ENCODE measurements around the gene HNF1A. TPM values are rescaled to one million over a fixed set of nuclear protein-coding genes. Genes with fewer than 3 reads are reported as not detected.

The HNF1A gene
- total and polyA plus RNA-seq, 9 of the 15 experiments (the other 6 are each of a cell fraction or from before 2014, with no cell fraction given) = not detected

DNA sequence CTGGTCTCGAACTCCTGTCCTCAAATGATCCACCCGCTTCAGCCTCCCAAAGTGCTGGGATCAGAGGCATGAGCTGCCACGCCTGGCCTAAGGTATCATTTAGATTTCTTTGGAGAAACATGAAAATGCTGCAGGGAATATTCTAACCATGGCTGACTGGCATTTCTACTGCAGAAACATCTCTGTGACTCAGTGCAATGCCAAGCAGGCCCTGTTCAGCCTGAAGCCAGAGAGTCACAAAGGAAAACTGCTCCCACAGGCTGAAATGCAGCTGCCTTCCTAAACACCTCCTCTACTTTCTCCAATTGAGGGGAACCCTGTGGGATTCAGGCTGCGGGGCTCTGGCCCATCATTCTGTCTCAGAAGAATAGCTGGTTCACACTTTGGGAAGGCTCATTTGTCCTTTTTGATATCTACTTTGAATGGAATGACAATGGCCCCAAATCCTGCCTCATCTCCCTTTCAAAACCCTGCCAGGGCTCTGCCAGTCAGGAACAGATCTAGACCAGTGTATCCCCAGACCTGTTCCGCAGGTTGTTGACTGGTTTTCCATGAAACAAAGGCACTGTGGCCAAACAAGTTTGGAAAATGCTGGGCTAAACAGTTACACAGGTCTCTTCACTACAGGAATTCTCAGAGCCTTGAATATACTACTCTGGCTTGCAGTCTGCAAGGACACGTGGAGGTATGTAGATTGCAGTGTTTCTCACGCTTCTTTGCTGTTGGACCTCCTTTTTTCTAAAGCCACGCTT, 30.2 kb downstream of the HNF1A start:
- DNase-seq (ENCODE audit: extremely low read depth in 1 of 4, low spot score in 3 of 4) (no peak), ATAC-seq (no peak), FAIRE-seq (no peak)
- 85% methylated on average over 8 of the region's 8 CpGs for WGBS (ENCODE audit: insufficient coverage, low coverage, missing lambda C conversion rate)
- ChIA-PET POLR2A (interaction anchor here (0.7 kb wide), 1 partner anchor 69 kb away, joined by 3 read pairs; no protein-coding TSS in a partner anchor), CTCF (ENCODE audit: low intra/inter-chr PET ratio) (no interaction called here)
- Histone ChIP-seq H4K20me1 (replicated peaks; ENCODE audit: control insufficient read depth, insufficient read depth, low read length) (no peaks in the 10 kb centered on the region), H3K4me2 (ENCODE audit: insufficient read depth, low read length) (no peak overlapping the region), H3K27me3 (ENCODE audit: control insufficient read depth in 2 of 2, insufficient read depth in 2 of 2, low read length in 2 of 2) (no peaks in the 10 kb centered on the region), H3K27ac (ENCODE audit: extremely low read depth, low read depth, low read length) (no peak overlapping the region), H3K4me3 (no peak overlapping the region), H3K4me1 (replicated peaks in 1 of 2; ENCODE audit: control insufficient read depth in 2 of 2, insufficient read depth in 2 of 2, low read length in 2 of 2) (no peaks in the 10 kb centered on the region; a peak in 1 of 5 replicates), H3K9me1 (ENCODE audit: control insufficient read depth, insufficient read depth, low read length) (peaks cover 3% of the 10 kb centered on the region), H3K36me3 (ENCODE audit: control insufficient read depth, insufficient read depth, low read length) (peaks cover 76% of the 10 kb centered on the region; the same call in 2 of the 3 replicates), H3K9ac (ENCODE audit: insufficient read depth in 1 of 2, low read depth in 2 of 2, low read length in 2 of 2) (no peak overlapping the region), H2AFZ (ENCODE audit: low read depth, low read length) (no peak overlapping the region), H3K79me2 (ENCODE audit: control insufficient read depth, insufficient read depth, low read length) (no peaks in the 10 kb centered on the region), H3K9me3 (replicated peaks; ENCODE audit: control insufficient read depth, insufficient read depth, low read depth, low read length) (no peaks in the 10 kb centered on the region)
- in situ Hi-C loops (cut with MboI) (no loop called here), intact Hi-C loops (cut with micrococcal nuclease) (loop anchor here (5.0 to 10.0 kb wide), 2 partner anchors 104 to 206 kb away; partner anchors contain the start of gene P2RX4)
- BruUV-seq (replicated peaks) = no TSS peak
- TF ChIP-seq PTRF (tag; IDR thresholded peaks at IDR 0.05) = no peak
- no peak for TF ChIP-seq MEIS2 (IDR thresholded peaks at IDR 0.05; ENCODE audit: partially characterized antibody)
- no peak for TF ChIP-seq TFAM (CRISPR knock-in tag; conservative IDR thresholded peaks at IDR 0.05)
- TF ChIP-seq ZNF146 (CRISPR knock-in tag; IDR thresholded peaks at IDR 0.05; ENCODE audit: unreplicated experiment) = no peak
- TF ChIP-seq FIP1L1 (IDR thresholded peaks at IDR 0.05; ENCODE audit: low read depth, low read length, poor library complexity, severe bottlenecking) = no peak
- TF ChIP-seq PML (IDR thresholded peaks at IDR 0.05; ENCODE audit: low read length) = no peak
- TF ChIP-seq MCM2 (IDR thresholded peaks at IDR 0.05; ENCODE audit: low read depth) = no peak
- no peak for TF ChIP-seq CEBPZ (IDR thresholded peaks at IDR 0.05; ENCODE audit: borderline replicate concordance, low read depth, low read length)

All from K562 (cell line).